Left ventricle myocardium inferior (tissue), 1 donor: ENCODE data around the gene LIX1L. TPM values are rescaled to one million over a fixed set of nuclear protein-coding genes. Genes with fewer than 3 reads are reported as not detected.

Experiments
- DNase-seq: peaks from one replicate; pipeline ENCODE4 v3.0.0-alpha.2; 2020
- H3K27ac ChIP-seq: fragments of 200-600 bp; replicated peaks from 2 replicates; pipeline ENCODE4 v1.8.0; 2021
- H3K27me3 ChIP-seq: fragments of 200-600 bp; 2 replicates; pipeline ENCODE4 v1.8.0; 2021; ENCODE audit warnings: low read depth
- H3K36me3 ChIP-seq: fragments of 200-600 bp; 2 replicates; pipeline ENCODE4 v1.8.0; 2021
- H3K4me1 ChIP-seq: fragments of 200-600 bp; 2 replicates; pipeline ENCODE4 v1.8.0; 2021
- H3K4me3 ChIP-seq: fragments of 200-600 bp; 2 replicates; pipeline ENCODE4 v1.8.0; 2021; ENCODE audit warnings: mild to moderate bottlenecking, moderate library complexity
- H3K9me3 ChIP-seq: fragments of 200-600 bp; replicated peaks from 2 replicates; pipeline ENCODE4 v1.8.0; 2021
- CTCF ChIP-seq: fragments of 200-600 bp; IDR thresholded peaks from 2 replicates; pipeline ENCODE4 v1.8.0; 2021; ENCODE audit warnings: antibody characterized with exemption, mild to moderate bottlenecking, borderline replicate concordance
- intact Hi-C: fragments of 100-400 bp; cut with micrococcal nuclease; formaldehyde crosslinking; loops from one replicate; pipeline ENCODE4 v1.11.0; 2022
- total RNA-seq: library from RNA; stranded (reverse); fragmentation: NEBNext Ultra II Directional; extraction: Animal tissue kit (Norgen Biotek cat#: 25700); gene quantifications from one replicate; pipeline ENCODE4 v1.2.1, GENCODE V29; 2021
- donor health status: DM: no; HTN: yes; CAD: no; lungs with severe emphysema.

The LIX1L gene
- total RNA-seq, 1 donor from 2014 or later, result 23.0 TPM

GRCh38 chr1:145884675-145885074 is 73.1 kb downstream of the LIX1L start:
- Histone ChIP-seq H3K9me3 (no peaks in the 10 kb centered on the region), H3K27me3 (no peaks in the 10 kb centered on the region), H3K4me3 (no peak overlapping the region), H3K4me1 (peaks cover 28% of the 10 kb centered on the region), H3K27ac (no peak overlapping the region), H3K36me3 (no peaks in the 10 kb centered on the region)
- no peak for TF ChIP-seq CTCF
- intact Hi-C loops, result no loop called here
- no peak for DNase-seq

Other genes with a start within 250 kb of the LIX1L start
- gene CD160, start 238.5 kb downstream of the LIX1L start, total RNA-seq, result not detected
- 51.1 TPM for gene RNF115, start 133.9 kb downstream of the LIX1L start, total RNA-seq
- 13.4 TPM for gene POLR3C, start 133.8 kb downstream of the LIX1L start, total RNA-seq
- 2.2 TPM for gene NUDT17, start 112.4 kb downstream of the LIX1L start, total RNA-seq
- gene PIAS3, start 98.9 kb downstream of the LIX1L start, total RNA-seq, result 14.6 TPM
- gene ANKRD35, start 72.2 kb downstream of the LIX1L start, total RNA-seq, result 0.77 TPM
- 3.7 TPM for gene ITGA10, start 48.0 kb downstream of the LIX1L start, total RNA-seq
- 24.4 TPM for gene PEX11B, start 39.3 kb downstream of the LIX1L start, total RNA-seq
- gene RBM8A, start 30.5 kb downstream of the LIX1L start, total RNA-seq, result 64.4 TPM
- gene ANKRD34A, start 6.6 kb upstream of the LIX1L start, total RNA-seq, result 0.66 TPM
- gene POLR3GL, start 6.7 kb upstream of the LIX1L start, total RNA-seq, result 45.6 TPM
- gene TXNIP, start 38.6 kb upstream of the LIX1L start, total RNA-seq, result 753 TPM
- gene HJV, start 63.7 kb upstream of the LIX1L start, total RNA-seq, result 90.3 TPM
- 0.69 TPM for gene NBPF10, start 186.8 kb upstream of the LIX1L start, total RNA-seq